HG03066 (cell line): ENCODE data around the gene GLDN.
"Not testable (repeated sequence)": the region's sequence is repeated elsewhere in the genome, so short reads cannot be mapped to it uniquely, and the experiment has no call there.

ENCODE experiments used
- ATAC-seq: cut with Tn5 transposase; IDR thresholded peaks from one replicate; pipeline ENCODE4 v1.9.1; 2021; ENCODE audit warnings: low read depth; ENCODE audit not compliant: unreplicated experiment

Gene GLDN

GRCh38 chr15:51386486-51386885, 45.0 kb downstream of the GLDN start:
- no peak for ATAC-seq

DNA sequence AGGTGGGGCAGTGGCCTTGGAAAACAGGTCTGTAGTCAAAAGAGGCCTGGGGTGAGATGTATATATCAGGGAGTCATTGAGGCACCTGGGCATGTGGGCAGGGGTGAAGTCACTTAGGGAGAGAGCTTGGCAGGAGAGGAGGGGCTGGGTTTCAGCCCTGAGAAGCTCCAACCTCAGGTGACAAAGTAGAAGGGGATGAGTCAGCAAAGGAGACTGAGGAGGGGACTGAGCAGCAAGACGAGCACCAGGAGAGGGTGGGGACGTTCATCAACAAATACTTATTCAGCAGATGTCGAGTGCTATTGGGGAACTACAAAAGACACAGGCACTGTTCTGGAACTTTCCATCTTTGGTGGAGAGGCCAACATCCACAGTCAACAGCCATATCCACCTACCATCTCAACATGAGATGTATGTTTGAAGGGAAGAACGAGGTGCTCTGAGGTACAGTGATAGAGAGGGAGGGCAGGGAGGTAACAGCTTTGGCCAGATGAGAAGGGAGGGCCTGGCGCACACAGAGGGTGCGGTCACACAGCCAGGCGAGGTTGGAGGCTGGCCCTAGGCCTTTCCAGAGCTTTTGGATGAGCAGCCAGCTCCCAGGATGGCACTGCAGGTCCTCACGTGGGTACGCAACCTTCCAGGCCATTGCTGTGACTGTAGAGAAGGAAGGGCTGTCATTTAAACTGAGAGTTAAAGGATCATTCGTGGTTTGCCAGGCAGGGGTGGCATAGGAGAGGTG, 45.7 kb downstream of the GLDN start:
- no peak for ATAC-seq

DNA sequence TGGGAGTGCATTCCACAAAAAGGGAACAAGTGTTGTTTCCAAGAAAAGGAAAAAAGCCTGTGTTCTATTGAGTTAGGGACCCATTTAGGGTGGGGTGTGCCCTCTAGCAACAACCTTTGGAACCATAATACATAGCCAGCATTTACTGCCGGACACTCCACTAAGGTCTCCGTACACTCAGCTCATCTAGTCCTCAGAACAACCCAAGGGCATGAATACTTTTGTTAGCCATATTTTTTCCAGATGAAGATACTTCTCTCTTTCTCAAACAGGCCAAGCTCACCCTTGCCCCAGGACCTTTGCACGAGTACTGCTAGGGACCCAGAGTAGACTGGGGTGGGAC, 46.2 kb downstream of the GLDN start:
- no peak for ATAC-seq

DNA sequence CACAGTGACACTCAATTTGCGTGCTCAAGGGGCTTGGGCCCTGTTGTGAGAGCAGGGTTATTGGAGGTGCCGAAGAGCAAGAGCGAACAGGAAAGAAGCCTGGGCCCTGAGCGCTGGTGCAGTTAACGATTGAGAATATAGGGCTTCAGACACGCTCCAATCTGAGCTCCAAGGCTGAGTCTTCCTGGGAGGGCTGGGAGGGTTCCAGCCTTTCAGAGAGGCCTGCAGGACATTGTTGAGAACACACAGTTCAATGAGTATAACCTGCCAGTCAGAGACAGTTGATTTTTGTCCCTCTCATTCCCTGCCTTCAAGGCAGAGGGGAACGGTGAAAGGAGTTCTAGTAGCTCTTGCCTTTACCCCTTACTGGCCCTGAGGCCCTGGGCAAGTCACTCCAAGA, 47.3 kb downstream of the GLDN start:
- no peak for ATAC-seq

GRCh38 chr15:51390241-51390965, 48.9 kb downstream of the GLDN start:
- no peak for ATAC-seq

DNA sequence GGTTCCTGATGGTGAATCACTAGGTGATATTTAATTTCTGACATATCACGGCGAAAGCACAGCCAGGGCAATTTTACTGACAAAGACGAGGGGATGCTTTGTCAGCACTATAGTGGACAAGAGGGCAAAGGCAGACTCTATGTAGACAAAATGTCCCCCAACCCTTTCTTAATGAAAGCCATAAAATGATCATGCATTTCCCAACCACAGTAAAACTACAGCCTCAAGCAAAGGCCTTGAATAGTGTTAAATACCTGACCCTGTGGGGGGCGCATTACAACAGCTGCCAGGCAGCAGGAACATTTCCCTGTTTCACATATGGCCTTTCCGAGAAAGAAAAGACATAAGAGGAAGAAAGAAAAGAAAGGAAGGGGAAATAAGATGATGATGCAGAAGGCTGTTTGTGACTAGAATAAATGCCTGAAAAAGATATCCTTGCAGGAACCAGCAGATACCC, 49.5 kb downstream of the GLDN start:
- ATAC-seq, result no peak

DNA sequence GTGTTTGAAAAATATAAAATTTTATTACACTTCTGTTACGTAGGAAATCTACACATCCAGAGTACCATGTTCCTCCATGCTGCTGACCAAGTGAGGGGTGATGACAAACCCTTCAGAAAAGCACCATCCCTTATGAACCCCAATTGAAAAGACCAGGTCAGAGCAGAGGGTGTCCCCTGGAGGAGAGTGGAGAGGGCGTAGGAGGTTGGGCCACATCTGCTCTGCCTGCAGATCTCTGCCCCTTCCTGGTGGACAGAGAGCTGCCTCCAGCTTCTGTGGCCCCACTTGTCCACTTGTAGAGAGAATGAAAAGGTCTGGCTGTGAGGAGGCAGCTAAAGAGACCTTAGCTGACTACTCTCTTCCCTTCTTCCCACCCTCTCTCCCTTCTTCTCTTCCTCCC, 55.5 kb downstream of the GLDN start:
- ATAC-seq, result no peak

GRCh38 chr15:51398626-51399025, 57.2 kb downstream of the GLDN start:
- ATAC-seq, result no peak

GRCh38 chr15:51401051-51401780, 59.8 kb downstream of the GLDN start:
- ATAC-seq, result no peak

GRCh38 chr15:51401872-51402517, 60.5 kb downstream of the GLDN start:
- ATAC-seq, result no peak

DNA sequence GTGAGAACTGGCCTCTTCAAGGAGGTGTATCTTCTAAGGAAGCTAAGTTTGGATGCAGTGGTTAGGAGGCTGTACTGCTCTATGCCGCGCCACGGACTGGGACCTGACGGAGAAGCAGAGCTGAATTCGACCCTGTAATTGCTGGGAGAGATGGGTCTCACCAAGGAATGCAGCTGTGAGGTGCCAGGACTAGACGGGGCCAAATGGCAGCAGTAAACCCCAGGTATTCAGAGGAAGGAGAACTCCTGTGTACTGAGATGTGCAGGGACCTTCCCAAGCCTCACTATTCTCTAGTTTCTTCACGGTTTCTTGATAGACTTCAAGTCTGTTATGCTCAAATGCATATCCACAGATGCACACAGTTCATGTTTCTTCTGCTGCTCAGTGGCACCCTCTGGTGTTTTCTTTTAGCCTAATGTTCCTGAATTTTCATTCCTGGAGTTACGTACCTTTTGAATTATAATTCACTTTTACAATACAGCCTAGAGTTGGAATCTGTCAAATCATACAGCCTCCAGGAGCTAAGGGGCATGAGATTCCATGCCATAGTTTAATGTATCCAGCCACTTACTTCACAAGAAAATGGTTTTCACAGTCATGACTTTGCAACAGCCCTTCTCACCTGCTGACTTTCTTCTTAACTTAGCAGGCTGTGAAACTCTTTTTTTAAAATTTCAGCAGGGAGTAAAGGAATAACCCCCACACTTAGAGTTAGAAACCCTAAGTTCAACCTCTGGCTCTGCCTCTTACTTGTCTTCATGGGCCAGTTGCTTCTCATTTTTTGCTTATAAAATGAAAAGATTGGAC, 61.8 kb downstream of the GLDN start:
- ATAC-seq, result no peak

- no peak for ATAC-seq
These were observed 62.7 kb downstream of the GLDN start for GRCh38 chr15:51403946-51404695.

- no peak for ATAC-seq
These were observed 64.5 kb downstream of the GLDN start for GRCh38 chr15:51405693-51406523.

- no peak for ATAC-seq
These were observed 72.9 kb downstream of the GLDN start for GRCh38 chr15:51414256-51414860.

GRCh38 chr15:51416129-51416528, 74.7 kb downstream of the GLDN start:
- ATAC-seq, result no peak

GRCh38 chr15:51423040-51423439, 81.6 kb downstream of the GLDN start:
- ATAC-seq, result not testable (repeated sequence)

- ATAC-seq, result no peak
These were observed 83.3 kb downstream of the GLDN start for GRCh38 chr15:51424780-51425179.

- ATAC-seq, result no peak
These were observed 84.1 kb downstream of the GLDN start for GRCh38 chr15:51425517-51426040.
